Posterior vena cava (tissue), 2 donors: ENCODE results near the gene UBE2O. TPM values are rescaled to one million over a fixed set of nuclear protein-coding genes. Genes with fewer than 3 reads are reported as not detected.

Experiments used
- DNase-seq: peaks from one replicate; pipeline ENCODE4 v3.0.0-alpha.2; 2020; ENCODE audit warnings: low spot score
- intact Hi-C, 2 donors: fragments of 100-400 bp; cut with DNase I; formaldehyde crosslinking; loops; one replicate each; pipeline versions ENCODE4 v1.14.1 to v1.14.2; 2022 to 2023
- total RNA-seq, 2 donors: library from RNA; stranded (reverse); fragmentation: NEBNext Ultra II Directional; extraction: Animal tissue kit (Norgen Biotek cat#: 25700); gene quantifications; one replicate each; pipeline ENCODE4 v1.2.1, GENCODE V29; 2021
- donor health status: DM: yes; HTN: yes; CAD: no.
- donor health status: DM: yes; HTN: yes; CAD: no.

UBE2O gene
- total RNA-seq, 2 donors from 2014 or later: 17.2 to 17.9 TPM

GRCh38 chr17:76469991-76470739 is 17.2 kb upstream of the UBE2O start:
- intact Hi-C loops: no loop called here
- DNase-seq: no peak

- intact Hi-C loops: no loop called here
- no peak for DNase-seq
Measured at GRCh38 chr17:76469076-76469990, 16.4 kb upstream of the UBE2O start.

GRCh38 chr17:76468634-76469010 is 15.7 kb upstream of the UBE2O start:
- intact Hi-C loops: no loop called here
- no peak for DNase-seq

GRCh38 chr17:76467809-76468633 is 15.1 kb upstream of the UBE2O start:
- intact Hi-C loops: loop anchor here (2.0 kb wide), 1 partner anchor 37 kb away; no protein-coding TSS in a partner anchor
- DNase-seq: no peak

- intact Hi-C loops: loop anchor here (2.0 kb wide), 1 partner anchor 37 kb away; no protein-coding TSS in a partner anchor
- DNase-seq: no peak
Measured at GRCh38 chr17:76467366-76467765, 14.4 kb upstream of the UBE2O start, which contains the start of gene AANAT. AANAT (plus strand) TSS chr17:76467603; CDS start chr17:76468747, 1,144 bp downstream.

- intact Hi-C loops: loop anchor here (2.0 kb wide), 1 partner anchor 38 kb away; no protein-coding TSS in a partner anchor
- no peak for DNase-seq
Measured at GRCh38 chr17:76466775-76467130, 13.8 kb upstream of the UBE2O start.

GRCh38 chr17:76462556-76463290 is 9.8 kb upstream of the UBE2O start:
- intact Hi-C loops: no loop called here

GRCh38 chr17:76461765-76462555 is 9.0 kb upstream of the UBE2O start:
- DNase-seq: no peak
- intact Hi-C loops: no loop called here

More at GRCh38 chr17:76462556-76463290, 9.8 kb upstream of the UBE2O start:
- no peak for DNase-seq

- no peak for DNase-seq
- intact Hi-C loops: loop anchor here in 1 of 2 donors (5.0 kb wide), 1 partner anchor 178 kb away; no protein-coding TSS in a partner anchor
Measured at GRCh38 chr17:76459674-76460073, 6.7 kb upstream of the UBE2O start.

- no peak for DNase-seq
- intact Hi-C loops: loop anchor here in 1 of 2 donors (5.0 kb wide), 1 partner anchor 178 kb away; no protein-coding TSS in a partner anchor
Measured at GRCh38 chr17:76458580-76459490, 5.9 kb upstream of the UBE2O start.

GRCh38 chr17:76453431-76453743 is 435 bp upstream of the UBE2O start:
- intact Hi-C loops: no loop called here
- no peak for DNase-seq

- peak; percentile 82 for DNase-seq
- intact Hi-C loops: no loop called here
Measured at GRCh38 chr17:76452127-76452659, 759 bp downstream of the UBE2O start.

GRCh38 chr17:76451506-76451905 is 1.4 kb downstream of the UBE2O start:
- intact Hi-C loops: no loop called here
- DNase-seq: peak; percentile 9

GRCh38 chr17:76449126-76449525 is 3.8 kb downstream of the UBE2O start:
- DNase-seq: peak; percentile 66
- intact Hi-C loops: no loop called here

- intact Hi-C loops: no loop called here
- DNase-seq: peak; percentile 20
Measured at GRCh38 chr17:76447931-76448652, 4.9 kb downstream of the UBE2O start.
